HG03045 (cell line): ENCODE results near the gene LRRC37A2.
A peak's percentile ranks its signal among the peaks of the same experiment; 100 is the strongest.
"Not testable (repeated sequence)": the region's sequence is repeated elsewhere in the genome, so short reads cannot be mapped to it uniquely, and the experiment has no call there.

Experiments used
- ATAC-seq: cut with Tn5 transposase; IDR thresholded peaks from one replicate; pipeline ENCODE4 v1.9.1; 2021; ENCODE audit warnings: mild to moderate bottlenecking, moderate library complexity; ENCODE audit not compliant: unreplicated experiment

Gene LRRC37A2

DNA sequence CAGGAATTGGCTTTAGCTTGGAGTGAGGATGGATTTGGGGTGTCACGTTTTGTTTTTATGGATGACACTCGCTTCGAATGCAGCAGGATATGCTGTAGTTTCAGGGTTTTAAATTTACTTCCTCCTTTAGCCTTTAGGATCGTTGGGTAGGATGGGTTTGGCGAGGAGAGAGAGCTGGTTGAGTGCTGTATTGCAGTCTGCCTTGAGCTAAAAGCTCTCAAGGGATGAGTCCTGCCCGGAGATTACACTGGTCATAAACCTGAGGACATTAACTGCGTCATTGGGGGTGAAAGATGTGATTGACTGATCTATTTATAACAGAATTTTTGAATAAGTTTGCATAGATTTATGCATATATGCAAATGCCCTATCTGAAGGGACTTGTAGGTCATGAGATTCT lies 79.1 kb downstream of the LRRC37A2 start:
- ATAC-seq = not testable (repeated sequence)

DNA sequence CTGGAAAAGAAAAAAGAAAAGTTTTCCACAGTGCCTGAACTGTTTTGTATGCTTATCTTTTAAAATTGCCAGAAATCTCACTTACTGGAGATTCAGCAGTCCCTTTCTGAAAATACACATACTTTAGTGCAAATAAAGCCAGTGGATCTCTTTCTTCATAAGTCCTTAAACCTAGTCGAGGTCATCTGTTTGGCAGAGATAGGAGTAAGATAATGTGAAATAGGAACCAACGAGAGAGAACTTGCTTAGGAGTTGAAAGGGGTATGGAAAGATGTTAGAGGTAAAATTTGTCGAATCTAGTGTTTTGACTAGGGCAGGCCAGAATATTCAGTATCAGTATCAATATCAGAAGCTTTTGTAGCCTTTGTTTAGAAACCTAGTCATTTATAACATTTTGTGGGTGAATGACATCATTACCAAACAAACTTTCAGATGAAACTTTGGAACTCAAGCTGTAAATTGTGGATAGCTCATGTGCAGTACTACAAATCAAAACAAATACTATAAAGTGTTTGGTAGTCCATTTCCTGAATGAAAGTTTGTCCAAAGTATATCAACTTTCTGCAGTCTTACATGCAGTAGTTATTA lies 86.2 kb downstream of the LRRC37A2 start:
- not testable (repeated sequence) for ATAC-seq

DNA sequence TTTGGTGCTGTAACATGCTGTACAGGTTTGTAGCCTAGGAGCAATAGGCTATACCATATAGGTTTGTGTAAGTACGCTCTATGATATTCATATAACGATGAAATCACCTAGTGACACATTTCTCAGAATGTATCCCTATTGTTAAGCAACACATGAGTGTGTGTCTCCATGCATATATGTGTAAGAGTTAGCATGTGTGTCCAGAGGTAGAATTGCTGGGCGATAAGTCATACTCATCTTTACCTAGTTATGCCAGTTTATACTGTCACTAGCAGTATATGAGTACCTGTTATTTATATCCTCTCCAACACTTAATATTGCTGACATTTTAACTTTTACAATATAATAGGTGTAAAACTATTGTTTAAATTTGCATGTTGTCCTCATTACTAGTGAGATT lies 88.5 kb downstream of the LRRC37A2 start:
- not testable (repeated sequence) for ATAC-seq

DNA sequence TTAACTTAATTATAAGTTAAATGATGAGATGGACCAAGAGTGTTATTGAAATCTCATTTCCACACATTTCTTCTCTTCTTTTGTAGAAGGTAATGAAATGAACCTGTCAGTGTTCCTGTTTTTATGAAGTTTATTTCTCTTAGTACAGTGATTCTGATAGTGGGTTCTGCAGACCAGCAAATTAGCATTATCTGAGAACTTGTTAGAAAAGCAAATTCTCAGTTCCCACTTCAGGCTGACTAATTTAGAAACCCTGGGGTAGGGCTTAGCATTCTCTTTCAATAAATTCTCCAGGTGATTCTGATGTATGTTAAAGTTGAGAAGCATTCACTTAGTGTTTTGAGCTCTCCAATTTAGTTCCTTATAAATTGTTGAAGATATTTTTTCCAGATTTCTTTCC lies 90.9 kb downstream of the LRRC37A2 start:
- ATAC-seq = peak; percentile 71
